Transverse colon (tissue), 4 donors: ENCODE data around the gene APCDD1. TPM values are rescaled to one million over a fixed set of nuclear protein-coding genes. Genes with fewer than 3 reads are reported as not detected.
A peak's percentile ranks its signal among the peaks of the same experiment; 100 is the strongest.

Experiments
- DNase-seq: peaks from one replicate; pipeline ENCODE4 v3.0.0-alpha.2; 2019
- H3K27ac ChIP-seq, 4 donors: fragments of 200-600 bp; sonication (generic); 2 replicates each; pipeline ENCODE4 v1.5.1; 2016 to 2018; ENCODE audit warnings: inconsistent platforms in 4 of 4
- H3K27me3 ChIP-seq: fragments of 200-600 bp; sonication (generic); 2 replicates; pipeline ENCODE4 v1.5.1; 2017; ENCODE audit warnings: inconsistent platforms
- H3K36me3 ChIP-seq, 4 donors: fragments of 200-600 bp; sonication (generic); 2 replicates each; pipeline ENCODE4 v1.5.1; 2017 to 2019; ENCODE audit warnings: inconsistent platforms in 4 of 4
- H3K4me1 ChIP-seq, 4 donors: fragments of 200-600 bp; sonication (generic); 2 replicates each; pipeline ENCODE4 v1.5.1; 2017 to 2020; ENCODE audit warnings: inconsistent platforms in 4 of 4
- H3K4me3 ChIP-seq, 4 donors: fragments of 200-600 bp; sonication (generic); 1 replicate in 1 of 4; 2 replicates in 3 of 4; pipeline versions ENCODE4 v1.5.1 to v1.6.1; 2017 to 2019; ENCODE audit warnings: inconsistent platforms in 4 of 4
- H3K9me3 ChIP-seq, 2 donors: fragments of 200-600 bp; sonication (generic); 2 replicates each; pipeline ENCODE4 v1.5.1; 2017 to 2019; ENCODE audit warnings: inconsistent platforms in 2 of 2
- EP300 ChIP-seq: sonication (generic); formaldehyde crosslinking; IDR thresholded peaks from one replicate; pipeline ENCODE4 v1.6.1; 2017; ENCODE audit warnings: antibody characterized with exemption, low read depth
- POLR2A ChIP-seq: fragments of 450-650 bp; IDR thresholded peaks from one replicate; pipeline ENCODE4 v1.6.1; 2016; ENCODE audit warnings: antibody characterized with exemption, mild to moderate bottlenecking, moderate library complexity
- POLR2AphosphoS5 ChIP-seq, 3 donors: sonication (generic); formaldehyde crosslinking; IDR thresholded peaks; one replicate each; pipeline ENCODE4 v1.6.1; 2016; ENCODE audit warnings: antibody characterized with exemption in 3 of 3
- WGBS, 2 donors: methylation state at CpG; one replicate each; pipeline ENCODE4 v1.1.5; 2018; ENCODE audit warnings: low coverage in 1 of 2; 5-methylcytosine and 5-hydroxymethylcytosine counted together
- in situ Hi-C, 4 donors: fragments of 200-750 bp; cut with MboI; loops; one replicate each; pipeline versions ENCODE4 v1.15.0 to v1.15.1; 2017; ENCODE audit warnings: low sequenced_read_pairs in 3 of 4, low pct_ligation_motif_present in 1 of 4, low pct_unique_long_range_greater_than_20kb in 1 of 4
- intact Hi-C: fragments of 100-400 bp; cut with DNase I; formaldehyde crosslinking; loops from one replicate; pipeline ENCODE4 v1.15.1; 2023; ENCODE audit warnings: low total_unique reads
- total RNA-seq, 4 donors: library from RNA; depleted of rRNA; stranded (reverse); fragments of >200 nt; gene quantifications; one replicate each; pipeline ENCODE4 v1.1.0, GENCODE V29; 2016
- TF ChIP-seq, protein P1 (sequence below), 5 experiments: fragments of 200-600 bp in 3 of 5; fragments of 450-650 bp in 2 of 5; sonication (generic) in 3 of 5; IDR thresholded peaks; 1 replicate in 2 of 5; 2 replicates in 3 of 5; pipeline ENCODE4 v1.5.1; 2016 to 2017; ENCODE audit warnings: antibody characterized with exemption in 5 of 5, inconsistent platforms in 3 of 5, mild to moderate bottlenecking in 2 of 5, moderate library complexity in 1 of 5

The APCDD1 gene
- total RNA-seq, 4 donors from 2014 or later = 2.6 to 10.8 (median 8.3) TPM

DNA sequence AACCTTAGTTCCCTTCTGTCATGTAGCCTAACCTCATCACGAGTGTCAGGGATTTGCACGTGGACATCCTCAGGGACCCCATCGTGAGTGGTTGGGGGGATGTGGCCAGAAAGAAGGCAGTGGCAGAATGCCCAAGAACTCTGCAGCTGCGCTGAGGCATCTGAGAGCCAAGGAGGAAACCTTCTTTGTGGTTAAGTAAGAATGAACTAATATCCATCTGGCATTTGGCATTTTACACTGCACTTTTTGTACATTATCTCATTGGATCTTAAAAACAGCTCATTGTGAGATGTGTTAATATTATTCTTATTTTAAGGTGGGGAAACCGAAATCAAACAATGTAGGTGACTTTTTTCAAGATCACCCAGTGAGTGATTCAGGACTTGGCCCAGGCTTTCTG lies 32.6 kb upstream of the APCDD1 start:
- intact Hi-C loops (no loop called here), in situ Hi-C loops (loop anchor here in 1 of 4 donors (25.0 kb wide), 1 partner anchor 90 kb away; no protein-coding TSS in a partner anchor)
- Histone ChIP-seq H3K9me3 (no peaks in the 10 kb centered on the region), H3K27me3 (no peaks in the 10 kb centered on the region), H3K27ac (no peak overlapping the region), H3K36me3 (no peaks in the 10 kb centered on the region), H3K4me3 (no peak overlapping the region), H3K4me1 (no peaks in the 10 kb centered on the region)
- DNase-seq = no peak
- TF ChIP-seq POLR2A (no peak), POLR2AphosphoS5 (IDR thresholded peaks at IDR 0.05) (no peak), EP300 (no peak)
- TF ChIP-seq, protein P1, sequence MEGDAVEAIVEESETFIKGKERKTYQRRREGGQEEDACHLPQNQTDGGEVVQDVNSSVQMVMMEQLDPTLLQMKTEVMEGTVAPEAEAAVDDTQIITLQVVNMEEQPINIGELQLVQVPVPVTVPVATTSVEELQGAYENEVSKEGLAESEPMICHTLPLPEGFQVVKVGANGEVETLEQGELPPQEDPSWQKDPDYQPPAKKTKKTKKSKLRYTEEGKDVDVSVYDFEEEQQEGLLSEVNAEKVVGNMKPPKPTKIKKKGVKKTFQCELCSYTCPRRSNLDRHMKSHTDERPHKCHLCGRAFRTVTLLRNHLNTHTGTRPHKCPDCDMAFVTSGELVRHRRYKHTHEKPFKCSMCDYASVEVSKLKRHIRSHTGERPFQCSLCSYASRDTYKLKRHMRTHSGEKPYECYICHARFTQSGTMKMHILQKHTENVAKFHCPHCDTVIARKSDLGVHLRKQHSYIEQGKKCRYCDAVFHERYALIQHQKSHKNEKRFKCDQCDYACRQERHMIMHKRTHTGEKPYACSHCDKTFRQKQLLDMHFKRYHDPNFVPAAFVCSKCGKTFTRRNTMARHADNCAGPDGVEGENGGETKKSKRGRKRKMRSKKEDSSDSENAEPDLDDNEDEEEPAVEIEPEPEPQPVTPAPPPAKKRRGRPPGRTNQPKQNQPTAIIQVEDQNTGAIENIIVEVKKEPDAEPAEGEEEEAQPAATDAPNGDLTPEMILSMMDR (IDR thresholded peaks at IDR 0.05) = no peak
- 58 to 64% methylated on average over 3 to 5 of the region's 5 CpGs for WGBS, 2 donors

- WGBS, 2 donors = 84% methylated on average over 6 of the region's 6 CpGs; no CpG with 5 or more reads in 1 of the 2 donors
- TF ChIP-seq POLR2A = no peak
- TF ChIP-seq, protein P1 (IDR thresholded peaks at IDR 0.05) = no peak
- TF ChIP-seq POLR2AphosphoS5 (IDR thresholded peaks at IDR 0.05) = no peak
- TF ChIP-seq EP300 = no peak
- Histone ChIP-seq H3K9me3 (no peaks in the 10 kb centered on the region), H3K4me3 (no peak overlapping the region), H3K27me3 (no peaks in the 10 kb centered on the region), H3K36me3 (no peaks in the 10 kb centered on the region), H3K27ac (no peak overlapping the region), H3K4me1 (no peaks in the 10 kb centered on the region)
- in situ Hi-C loops = loop anchor here in 1 of 4 donors (25.0 kb wide), 1 partner anchor 90 kb away; no protein-coding TSS in a partner anchor
- intact Hi-C loops = no loop called here
- no peak for DNase-seq
Observed at GRCh38 chr18:10422731-10423130, 31.7 kb upstream of the APCDD1 start.

DNA sequence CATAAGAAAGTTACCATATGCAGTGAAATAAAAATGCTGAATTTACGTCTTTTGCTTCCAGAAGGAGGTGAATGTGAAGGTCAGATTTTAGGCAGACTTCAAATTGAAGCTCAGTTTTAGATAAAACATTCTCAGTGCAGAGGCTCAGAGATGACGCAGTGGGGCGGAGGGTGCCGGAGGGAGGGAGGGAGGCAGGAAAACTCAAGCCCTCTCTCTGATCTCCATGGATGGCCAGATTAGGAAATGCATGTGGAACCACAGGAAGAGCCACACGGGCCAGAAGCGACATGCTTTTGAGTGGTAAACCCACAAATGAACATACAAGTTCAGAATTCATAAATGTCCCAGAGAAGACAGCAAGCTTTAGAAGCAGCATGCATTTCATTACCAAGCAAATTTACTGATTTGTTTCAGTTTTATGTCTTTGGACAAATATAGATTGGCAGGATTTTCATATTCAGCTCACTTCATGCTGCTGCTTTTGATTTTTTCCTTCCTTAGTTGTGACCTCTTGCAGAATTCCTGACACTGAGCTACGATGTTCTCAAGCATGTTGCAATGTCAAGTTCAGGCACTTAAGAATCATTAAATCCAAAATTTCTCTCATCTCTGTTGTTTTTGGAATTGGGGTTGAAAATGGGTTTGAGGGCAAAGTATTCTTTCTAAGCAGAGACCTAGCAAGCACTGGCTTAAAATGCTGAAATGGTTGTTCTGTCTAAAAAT lies 29.7 kb upstream of the APCDD1 start:
- Histone ChIP-seq H3K36me3 (no peaks in the 10 kb centered on the region), H3K27ac (peak overlapping the region in 3 of 4 donors; percentile 21 to 37 (median 29)), H3K4me3 (no peak overlapping the region), H3K27me3 (no peaks in the 10 kb centered on the region), H3K9me3 (no peaks in the 10 kb centered on the region), H3K4me1 (no peaks in the 10 kb centered on the region)
- in situ Hi-C loops = loop anchor here in 1 of 4 donors (25.0 kb wide), 1 partner anchor 88 kb away; no protein-coding TSS in a partner anchor
- WGBS, 2 donors = 63 to 67% methylated on average over 4 to 7 of the region's 7 CpGs
- intact Hi-C loops = no loop called here
- TF ChIP-seq POLR2A = no peak
- TF ChIP-seq, protein P1 (IDR thresholded peaks at IDR 0.05) = no peak
- TF ChIP-seq EP300 = no peak
- TF ChIP-seq POLR2AphosphoS5 (IDR thresholded peaks at IDR 0.05) = no peak
- DNase-seq = no peak

DNA sequence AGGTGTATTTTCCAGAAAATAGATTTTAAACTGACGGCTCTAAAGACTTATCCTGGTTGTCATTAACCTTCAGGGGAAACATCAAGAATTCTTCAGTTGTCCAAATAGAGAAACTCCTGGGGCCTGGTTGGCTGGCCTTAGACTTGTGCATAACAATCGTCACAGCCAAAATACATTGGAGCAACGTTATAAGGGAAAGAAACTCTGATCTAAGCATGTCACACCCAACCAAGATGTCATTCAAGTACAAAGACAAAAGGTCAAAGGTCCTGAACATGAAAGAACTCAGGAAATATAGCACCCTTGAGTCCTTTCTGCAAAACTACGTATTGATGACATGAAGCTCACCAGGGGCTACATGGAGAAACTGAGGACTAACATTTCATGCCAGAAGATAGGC lies 23.8 kb upstream of the APCDD1 start:
- Histone ChIP-seq H3K27me3 (peaks cover under 1% of the 10 kb centered on the region), H3K36me3 (no peaks in the 10 kb centered on the region), H3K27ac (no peak overlapping the region), H3K4me3 (no peak overlapping the region), H3K4me1 (no peaks in the 10 kb centered on the region), H3K9me3 (no peaks in the 10 kb centered on the region)
- in situ Hi-C loops (no loop called here), intact Hi-C loops (no loop called here)
- DNase-seq = no peak
- 33 to 37% methylated on average over 1 to 4 of the region's 4 CpGs for WGBS, 2 donors
- TF ChIP-seq, protein P1 (IDR thresholded peaks at IDR 0.05) = no peak
- TF ChIP-seq POLR2AphosphoS5 (IDR thresholded peaks at IDR 0.05) = no peak
- no peak for TF ChIP-seq POLR2A
- no peak for TF ChIP-seq EP300
